Measurements from ENCODE around the gene METTL3.

- no peak for TF ChIP-seq JUN (IDR thresholded peaks at IDR 0.05; ENCODE audit: borderline replicate concordance, insufficient read depth, insufficient read length, low read depth)
- TF ChIP-seq EZH2 (IDR thresholded peaks at IDR 0.05; ENCODE audit: borderline replicate concordance, low read depth, low read length, severe bottlenecking), result no peak
- TF ChIP-seq CTCF (IDR thresholded peaks at IDR 0.05; ENCODE audit: extremely low read depth in 1 of 2, insufficient read depth in 1 of 2, low read depth in 1 of 2, low read length in 2 of 2), result no peak
- TF ChIP-seq MAX (IDR thresholded peaks at IDR 0.05; ENCODE audit: insufficient read depth, insufficient read length), result no peak
Observed at GRCh38 chr14:21527318-21527679, 16.2 kb upstream of the METTL3 start.

All from endothelial cell of umbilical vein (primary cell).